GM19463 (cell line): ENCODE measurements around the gene BBX.

ENCODE experiments used
- ATAC-seq: cut with Tn5 transposase; IDR thresholded peaks from one replicate; pipeline ENCODE4 v1.9.1; 2021; ENCODE audit warnings: mild to moderate bottlenecking, moderate library complexity; ENCODE audit not compliant: unreplicated experiment

BBX gene

DNA sequence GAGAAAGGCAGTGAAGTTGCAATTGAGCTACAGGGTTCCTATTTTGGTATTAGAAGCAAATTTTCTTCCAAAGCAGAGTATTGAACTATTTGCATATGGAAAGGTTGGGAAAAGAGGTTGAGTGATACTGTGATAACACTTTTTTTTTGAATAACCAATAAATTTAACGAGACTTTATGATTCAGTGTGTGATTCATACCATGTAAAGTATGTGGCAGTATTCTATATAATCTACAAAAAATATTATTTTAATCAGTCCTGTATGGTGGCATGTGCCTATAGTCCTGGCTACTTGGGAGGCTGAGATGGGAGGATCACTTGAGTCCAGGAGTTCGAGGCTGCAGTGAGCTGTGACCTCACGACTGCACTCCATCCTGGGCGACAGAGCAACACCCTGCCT lies 206.9 kb downstream of the BBX start:
- ATAC-seq = no peak

- ATAC-seq = no peak
Measured at GRCh38 chr3:107734317-107734716, 211.6 kb downstream of the BBX start.

GRCh38 chr3:107737914-107738313 lies 215.2 kb downstream of the BBX start:
- no peak for ATAC-seq

GRCh38 chr3:107738486-107739183 lies 215.9 kb downstream of the BBX start:
- ATAC-seq = no peak

GRCh38 chr3:107739227-107739626 lies 216.5 kb downstream of the BBX start:
- no peak for ATAC-seq

DNA sequence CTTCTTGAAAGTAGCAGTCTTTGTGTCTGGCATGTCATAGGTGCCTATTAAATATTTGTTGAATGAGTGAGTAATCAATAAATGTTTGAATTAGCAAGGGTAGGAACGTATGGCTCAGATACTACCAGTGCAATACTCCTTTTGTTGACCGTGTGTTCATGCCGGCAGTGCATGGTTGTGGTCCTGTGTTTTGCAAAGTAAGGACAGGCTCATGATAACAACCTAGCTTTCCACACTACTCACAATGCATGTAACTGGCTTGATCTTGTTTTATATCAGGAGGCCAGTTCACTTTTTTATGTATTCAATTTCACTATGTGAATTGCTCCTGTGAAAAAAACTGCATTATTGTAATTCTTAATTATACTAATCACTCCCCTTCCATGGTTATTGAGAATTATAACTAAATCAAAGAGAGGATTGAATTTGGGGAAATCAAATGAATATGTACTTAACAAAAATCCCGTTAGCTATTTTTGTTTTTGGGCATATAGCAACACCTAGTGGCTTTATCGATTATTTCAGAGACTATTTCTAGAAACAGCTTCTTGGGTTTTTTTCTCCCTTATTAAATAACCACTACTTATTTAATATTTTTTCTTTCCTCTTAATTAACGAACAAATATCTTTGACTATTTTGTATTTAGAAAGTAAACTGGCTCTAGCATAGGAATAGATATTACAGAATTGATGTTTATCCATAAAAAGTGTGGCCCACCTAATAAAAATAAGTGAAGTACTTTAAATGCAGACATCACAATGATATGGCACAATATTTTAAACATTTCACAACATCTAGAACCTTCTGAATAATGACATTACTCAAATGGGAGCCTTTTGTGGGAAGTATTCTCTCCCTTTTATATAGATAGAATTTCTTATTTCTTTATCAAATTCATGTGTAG lies 218.5 kb downstream of the BBX start:
- no peak for ATAC-seq

DNA sequence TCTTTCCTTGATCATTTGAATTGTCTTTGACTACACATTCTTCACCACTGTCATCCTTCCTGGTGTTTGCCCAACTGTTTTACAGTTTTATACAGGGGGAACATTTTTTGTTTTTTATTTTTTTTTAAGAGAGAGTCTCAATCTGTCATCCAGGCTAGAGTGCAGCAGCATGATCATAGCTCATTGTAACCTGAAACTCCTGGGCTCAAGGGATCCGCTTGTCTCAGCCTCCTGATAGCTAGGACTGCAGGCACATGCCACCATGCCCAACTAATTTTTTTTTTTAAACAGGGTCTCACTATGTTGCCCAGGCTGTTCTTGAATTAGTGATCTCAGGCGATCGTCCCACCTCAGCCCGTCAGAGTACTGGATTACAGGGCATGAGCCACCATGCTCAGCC lies 222.6 kb downstream of the BBX start:
- ATAC-seq = no peak

DNA sequence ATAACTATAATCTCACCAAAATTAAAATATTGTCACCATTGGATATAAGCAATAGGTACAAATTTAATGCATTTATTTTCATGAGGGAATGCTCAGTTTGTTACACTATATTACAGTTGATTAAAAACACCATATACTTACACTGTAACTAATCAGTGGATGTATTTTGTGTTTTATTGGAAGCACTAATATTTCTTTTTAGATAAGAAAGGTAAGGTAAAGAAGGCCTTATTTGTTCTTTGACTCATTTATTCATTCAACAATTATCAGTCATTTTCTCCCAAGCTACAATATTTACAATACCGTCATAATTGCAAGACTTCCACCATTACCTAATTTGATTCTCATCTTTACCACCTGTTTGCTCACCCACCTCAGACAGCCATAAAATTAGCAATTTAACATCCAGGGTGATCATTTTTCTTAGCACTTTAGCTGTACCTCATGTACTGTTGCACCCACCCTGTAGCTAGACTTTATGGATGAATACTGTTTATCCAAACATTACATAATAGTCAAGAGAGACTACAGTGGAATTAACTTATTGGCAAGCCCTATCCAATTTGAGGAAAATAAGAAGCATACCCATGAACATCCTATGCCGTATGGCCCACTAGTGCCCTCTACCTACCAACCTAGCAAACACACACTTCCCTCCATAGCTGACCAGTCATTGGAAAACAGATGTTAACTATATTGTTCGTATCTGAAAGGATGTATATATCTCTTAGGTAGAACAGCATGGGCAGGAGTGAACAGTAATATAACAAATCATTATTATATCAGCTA lies 229.6 kb downstream of the BBX start:
- no peak for ATAC-seq

DNA sequence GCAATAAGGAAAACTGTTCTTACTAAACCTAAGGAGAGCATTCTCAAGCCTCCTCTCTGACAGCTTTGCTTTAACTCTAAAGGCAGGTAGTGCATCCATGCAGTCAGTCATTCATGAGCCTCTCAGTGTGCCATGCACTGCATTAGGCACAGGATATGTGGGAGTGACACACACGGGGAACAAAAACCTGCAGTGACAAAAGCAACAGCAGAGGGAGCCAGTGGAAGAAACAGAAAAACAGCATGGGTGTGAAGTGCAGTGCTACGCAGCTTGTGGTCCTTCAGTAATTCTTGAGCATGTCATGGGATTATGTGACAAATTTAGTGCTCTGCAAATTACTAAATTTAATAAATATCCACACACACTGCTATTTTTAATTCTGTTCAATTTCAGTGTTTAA lies 230.7 kb downstream of the BBX start:
- ATAC-seq = peak; percentile 67

- no peak for ATAC-seq
Measured at GRCh38 chr3:107753976-107754375, 231.2 kb downstream of the BBX start.

DNA sequence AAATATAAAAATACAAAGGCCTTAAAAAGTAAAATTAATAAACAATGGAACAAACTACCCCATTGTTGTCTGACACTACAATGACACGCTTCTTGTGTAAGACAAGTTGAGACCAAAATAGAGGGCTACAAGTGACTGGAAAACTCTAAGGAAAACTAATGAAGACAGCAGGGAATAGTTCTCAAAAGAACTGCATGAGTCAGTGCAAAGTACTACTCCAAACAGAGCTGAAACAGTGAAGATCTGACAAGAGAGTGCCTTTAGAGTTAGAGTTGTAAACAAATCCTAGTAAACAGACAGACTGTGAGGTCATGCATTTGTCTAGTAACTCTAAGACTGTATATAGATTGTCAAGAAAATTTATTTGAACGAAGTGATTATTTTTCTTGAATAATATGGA lies 233.9 kb downstream of the BBX start:
- ATAC-seq = no peak

- ATAC-seq = no peak
Measured at GRCh38 chr3:107757140-107757539, 234.4 kb downstream of the BBX start.

DNA sequence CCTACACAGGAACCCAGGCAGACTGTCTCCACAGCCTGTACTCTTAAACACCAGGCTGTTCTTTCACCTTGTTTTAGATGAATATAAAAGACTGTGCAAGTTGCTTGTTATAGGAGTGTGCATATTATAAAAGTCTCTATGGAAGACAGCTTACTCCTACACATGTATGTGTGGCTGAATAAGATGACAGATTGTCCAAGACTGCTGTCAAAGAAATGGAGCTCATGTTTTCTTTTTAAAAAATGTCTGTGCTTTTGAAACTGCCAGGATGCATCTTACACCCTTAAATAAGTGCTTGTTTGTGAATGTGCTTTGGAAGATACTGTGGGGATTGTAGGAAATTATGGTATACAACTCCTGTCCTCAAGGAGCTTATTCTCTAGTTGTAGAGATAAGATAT lies 237.4 kb downstream of the BBX start:
- no peak for ATAC-seq

DNA sequence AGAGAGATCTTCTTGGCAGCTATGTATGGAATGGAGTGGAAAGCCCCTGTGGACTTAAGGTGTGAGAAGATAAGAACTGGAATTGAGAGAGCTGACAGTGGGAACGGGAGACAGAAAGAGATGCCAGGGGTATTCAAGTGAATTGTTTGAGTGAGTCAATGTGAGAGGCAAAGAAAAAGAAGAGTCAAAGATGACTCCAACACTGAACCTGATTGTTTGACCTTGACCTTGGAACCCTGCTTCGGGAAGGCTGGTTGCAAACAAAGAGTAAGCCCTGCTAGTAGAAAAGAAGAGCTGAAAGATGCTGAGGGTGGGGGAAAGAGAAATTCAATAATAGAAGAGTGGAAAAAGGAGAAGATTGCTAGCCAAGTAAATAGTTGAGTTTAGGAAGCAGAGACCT lies 238.6 kb downstream of the BBX start:
- no peak for ATAC-seq

DNA sequence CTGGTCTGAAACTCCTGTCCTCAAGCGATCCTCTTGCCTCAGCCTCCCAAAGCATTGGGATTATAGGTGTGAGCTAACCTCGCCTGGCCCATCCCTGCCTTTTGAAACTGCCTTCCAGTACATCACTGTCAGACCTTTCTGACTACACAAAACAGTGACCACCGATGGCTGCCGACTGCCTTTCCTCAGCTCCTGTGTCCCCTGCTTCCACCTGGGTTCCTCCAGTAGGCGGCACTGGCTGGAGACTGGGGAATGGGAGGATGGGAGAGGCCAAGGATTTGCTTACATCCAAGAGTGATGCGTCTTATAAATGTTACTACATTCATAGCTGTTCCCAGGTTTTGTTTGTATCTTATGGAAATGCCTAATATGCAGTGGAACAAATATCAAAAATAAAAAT lies 242.8 kb downstream of the BBX start:
- ATAC-seq = no peak

- no peak for ATAC-seq
Measured at GRCh38 chr3:107767897-107768605, 245.3 kb downstream of the BBX start.

DNA sequence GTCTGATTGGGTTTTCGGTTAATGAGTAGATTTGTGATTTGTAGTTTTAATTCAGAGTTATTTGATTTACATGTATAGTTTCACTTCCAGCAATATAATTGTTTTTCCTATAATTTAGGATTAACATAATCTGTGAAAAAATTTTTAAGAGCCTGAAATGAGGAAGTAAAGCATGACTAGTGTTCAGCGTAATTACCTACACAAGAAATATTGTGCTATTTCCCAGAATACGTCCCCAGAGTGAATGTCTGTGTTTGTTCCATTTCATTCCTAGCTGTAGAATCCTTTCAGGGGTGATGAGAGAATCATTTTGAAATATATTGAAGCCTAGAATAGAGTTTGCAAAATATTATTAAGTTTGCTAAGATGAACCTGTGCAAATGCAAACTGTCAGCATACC lies 247.1 kb downstream of the BBX start:
- ATAC-seq = no peak

DNA sequence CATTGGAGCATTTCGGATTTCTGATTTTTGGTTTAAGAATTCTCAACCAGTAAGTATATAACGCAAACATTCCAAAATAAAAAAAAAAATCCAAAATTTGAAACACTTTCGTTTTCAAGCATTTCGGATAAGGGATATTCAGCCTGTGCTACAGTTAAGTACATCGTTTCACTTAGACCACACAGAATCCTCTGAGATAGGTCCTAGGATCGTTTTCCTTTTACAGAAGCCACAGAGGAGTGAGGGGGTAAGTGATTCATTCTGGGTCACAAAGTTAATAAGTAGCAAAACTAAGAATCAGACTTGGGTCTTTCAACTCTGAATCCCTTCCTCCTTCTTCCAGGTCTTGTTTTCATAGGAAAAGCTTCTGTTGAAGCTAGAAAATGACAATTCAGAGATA lies 249.3 kb downstream of the BBX start:
- ATAC-seq = no peak

GRCh38 chr3:107775974-107776373 lies 253.2 kb downstream of the BBX start:
- no peak for ATAC-seq

GRCh38 chr3:107781253-107781652 lies 258.5 kb downstream of the BBX start:
- ATAC-seq = no peak

GRCh38 chr3:107782054-107782453 lies 259.3 kb downstream of the BBX start:
- ATAC-seq = no peak
